Activated CD8-positive, alpha-beta memory T cell treated with anti-CD3 and anti-CD28 coated beads, Interleukin-2, amount 50 U/mL, for 4 hours (primary cell): ENCODE results near the gene RUBCN.
"Not testable (repeated sequence)": the region's sequence is repeated elsewhere in the genome, so short reads cannot be mapped to it uniquely, and the experiment has no call there.

Experiments
- DNase-seq: peaks from one replicate; pipeline ENCODE4 v3.0.0-alpha.2; 2020

The RUBCN gene

GRCh38 chr3:197733042-197733441, 3.7 kb downstream of the RUBCN start:
- DNase-seq = no peak

- DNase-seq = not testable (repeated sequence)
These were observed 5.2 kb downstream of the RUBCN start for GRCh38 chr3:197731483-197731882.

- DNase-seq = not testable (repeated sequence)
These were observed 5.9 kb downstream of the RUBCN start for GRCh38 chr3:197730770-197731169.

- no peak for DNase-seq
These were observed 6.5 kb downstream of the RUBCN start for GRCh38 chr3:197730200-197730599.

- no peak for DNase-seq
These were observed 8.2 kb downstream of the RUBCN start for GRCh38 chr3:197728487-197728886.

GRCh38 chr3:197727878-197728277, 8.8 kb downstream of the RUBCN start:
- DNase-seq = not testable (repeated sequence)

- DNase-seq = no peak
These were observed 14.0 kb downstream of the RUBCN start for GRCh38 chr3:197722734-197723133.

- DNase-seq = no peak
These were observed 16.0 kb downstream of the RUBCN start for GRCh38 chr3:197720694-197721093.

- no peak for DNase-seq
These were observed 17.8 kb downstream of the RUBCN start for GRCh38 chr3:197718891-197719290.

GRCh38 chr3:197714251-197714650, 22.5 kb downstream of the RUBCN start:
- no peak for DNase-seq

GRCh38 chr3:197713477-197713822, 23.3 kb downstream of the RUBCN start:
- DNase-seq = no peak

- DNase-seq = peak; percentile 83
These were observed 24.6 kb downstream of the RUBCN start for GRCh38 chr3:197711973-197712707.

GRCh38 chr3:197710965-197711364, 25.7 kb downstream of the RUBCN start:
- not testable (repeated sequence) for DNase-seq

- no peak for DNase-seq
These were observed 27.6 kb downstream of the RUBCN start for GRCh38 chr3:197709135-197709534.

GRCh38 chr3:197706658-197707057, 30.0 kb downstream of the RUBCN start:
- no peak for DNase-seq

- DNase-seq = no peak
These were observed 34.9 kb downstream of the RUBCN start for GRCh38 chr3:197701841-197702240.

- no peak for DNase-seq
These were observed 36.6 kb downstream of the RUBCN start for GRCh38 chr3:197700095-197700494.

- no peak for DNase-seq
These were observed 39.3 kb downstream of the RUBCN start for GRCh38 chr3:197697355-197697754.

GRCh38 chr3:197694251-197694650, 42.5 kb downstream of the RUBCN start:
- DNase-seq = no peak

- DNase-seq = no peak
These were observed 44.1 kb downstream of the RUBCN start for GRCh38 chr3:197692641-197693040.

- no peak for DNase-seq
These were observed 46.0 kb downstream of the RUBCN start for GRCh38 chr3:197690754-197691153.

- no peak for DNase-seq
These were observed 49.1 kb downstream of the RUBCN start for GRCh38 chr3:197687570-197687969.

- DNase-seq = no peak
These were observed 49.8 kb downstream of the RUBCN start for GRCh38 chr3:197686899-197687298.

GRCh38 chr3:197685546-197685945, 51.2 kb downstream of the RUBCN start:
- no peak for DNase-seq

GRCh38 chr3:197683191-197683590, 53.5 kb downstream of the RUBCN start:
- DNase-seq = no peak
